Measurements from ENCODE around the gene CSNK2B.

CSNK2B gene

GRCh38 chr6:31715022-31715958 lies 49.4 kb downstream of the CSNK2B start, which contains the start of gene LY6G6D:
Gene LY6G6D, plus strand, starts transcription at chr6:31715348. Its CDS starts 8 bp downstream, at chr6:31715356.
- no peak for TF ChIP-seq MAX (IDR thresholded peaks at IDR 0.05; ENCODE audit: low read depth, low read length)
- no peak for TF ChIP-seq CTCF (IDR thresholded peaks at IDR 0.05; ENCODE audit: low read depth, low read length)
- TF ChIP-seq POLR2A (IDR thresholded peaks at IDR 0.05; ENCODE audit: extremely low read depth, insufficient read length) = no peak
- no peak for TF ChIP-seq MYC (IDR thresholded peaks at IDR 0.05; ENCODE audit: low read depth, low read length)
- no peak within 1 kb of the TSS for H3K4me3 ChIP-seq (ENCODE audit: low read depth, low read length)
- no peak for DNase-seq (ENCODE audit: low read depth)

- no peak overlapping the region for H3K4me3 ChIP-seq (ENCODE audit: low read depth, low read length)
- TF ChIP-seq MYC (IDR thresholded peaks at IDR 0.05; ENCODE audit: low read depth, low read length) (no peak), CTCF (IDR thresholded peaks at IDR 0.05; ENCODE audit: low read depth, low read length) (no peak), POLR2A (IDR thresholded peaks at IDR 0.05; ENCODE audit: extremely low read depth, insufficient read length) (no peak), MAX (IDR thresholded peaks at IDR 0.05; ENCODE audit: low read depth, low read length) (no peak)
- no peak for DNase-seq (ENCODE audit: low read depth)
Observed at GRCh38 chr6:31717499-31718222, 51.8 kb downstream of the CSNK2B start.

DNA sequence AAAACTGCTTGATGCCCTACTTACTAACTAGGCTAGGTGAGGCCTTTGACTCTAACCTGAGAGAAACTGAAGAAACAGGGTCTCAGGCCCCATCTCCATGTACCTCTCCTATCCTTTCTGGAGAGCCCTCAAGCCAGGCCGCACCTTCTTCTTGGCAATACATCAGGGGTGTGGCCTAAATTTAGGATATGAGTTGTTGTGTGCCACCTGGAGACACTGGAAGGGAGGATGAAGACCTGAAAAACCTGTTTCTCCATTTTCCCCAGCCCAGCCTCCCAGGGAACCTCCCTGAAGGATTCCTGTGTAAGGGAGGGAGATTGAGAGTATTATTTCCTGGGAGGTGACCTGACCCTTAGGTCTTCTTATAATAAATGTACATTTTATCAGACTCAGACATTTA lies 52.4 kb downstream of the CSNK2B start:
- H3K4me3 ChIP-seq (ENCODE audit: low read depth, low read length) = no peak overlapping the region
- no peak for DNase-seq (ENCODE audit: low read depth)
- TF ChIP-seq CTCF (IDR thresholded peaks at IDR 0.05; ENCODE audit: low read depth, low read length) = no peak
- TF ChIP-seq POLR2A (IDR thresholded peaks at IDR 0.05; ENCODE audit: extremely low read depth, insufficient read length) = no peak
- no peak for TF ChIP-seq MAX (IDR thresholded peaks at IDR 0.05; ENCODE audit: low read depth, low read length)
- no peak for TF ChIP-seq MYC (IDR thresholded peaks at IDR 0.05; ENCODE audit: low read depth, low read length)

- TF ChIP-seq MYC (IDR thresholded peaks at IDR 0.05; ENCODE audit: low read depth, low read length) (no peak), POLR2A (IDR thresholded peaks at IDR 0.05; ENCODE audit: extremely low read depth, insufficient read length) (no peak), CTCF (IDR thresholded peaks at IDR 0.05; ENCODE audit: low read depth, low read length) (no peak), MAX (IDR thresholded peaks at IDR 0.05; ENCODE audit: low read depth, low read length) (no peak)
- H3K4me3 ChIP-seq (ENCODE audit: low read depth, low read length) = no peak overlapping the region
- DNase-seq (ENCODE audit: low read depth) = no peak
Observed at GRCh38 chr6:31719001-31719400, 53.1 kb downstream of the CSNK2B start.

Measured in NB4 (cell line).